Cardiac fibroblast (primary cell): ENCODE data around the gene CATSPER1.

Experiments
- DNase-seq, 2 donors: peaks; one replicate each; pipeline versions ENCODE4 v3.0.0 to v3.0.0-alpha.2; 2010; ENCODE audit warnings: low read depth in 2 of 2
- H3K4me3 ChIP-seq, 2 donors: replicated peaks in 1 of 2; 1 replicate in 1 of 2; 2 replicates in 1 of 2; pipeline ENCODE4 v1.5.1; 2011; ENCODE audit warnings: low read depth in 2 of 2, low read length in 2 of 2, mild to moderate bottlenecking in 2 of 2, moderate library complexity in 1 of 2
- CTCF ChIP-seq: IDR thresholded peaks from one replicate; pipeline ENCODE4 v1.5.1; 2011; ENCODE audit warnings: low read depth, mild to moderate bottlenecking, low read length, inconsistent platforms

CATSPER1 gene

DNA sequence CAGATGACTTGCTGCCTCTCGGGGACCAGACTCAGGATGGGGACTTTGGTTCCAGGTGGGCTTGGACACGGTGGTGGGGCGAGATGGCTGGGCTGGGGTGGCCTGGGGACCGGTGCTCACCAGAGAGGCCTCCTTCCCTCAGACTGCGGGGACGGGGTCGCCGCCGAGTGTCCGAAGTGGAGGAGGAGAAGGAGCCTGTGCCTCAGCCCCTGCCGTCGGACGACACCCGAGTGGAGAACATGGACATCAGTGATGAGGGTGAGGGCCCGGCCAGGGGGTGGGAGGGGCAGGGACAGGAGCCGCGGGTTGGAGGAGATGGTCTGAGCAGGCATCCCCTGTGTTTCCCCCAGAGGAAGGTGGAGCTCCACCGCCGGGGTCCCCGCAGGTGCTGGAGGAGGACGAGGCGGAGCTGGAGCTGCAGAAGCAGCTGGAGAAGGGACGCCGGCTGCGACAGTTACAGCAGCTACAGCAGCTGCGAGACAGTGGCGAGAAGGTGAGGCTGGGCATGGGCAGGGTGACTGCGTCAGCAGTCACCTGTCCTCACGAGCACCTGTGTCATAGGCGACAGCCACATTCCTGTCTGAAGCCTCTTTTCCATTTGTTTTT is 58.8 kb downstream of the CATSPER1 start:
- H3K4me3 ChIP-seq, result no peak overlapping the region
- no peak for DNase-seq
- no peak for TF ChIP-seq CTCF
